D721Med (cell line): ENCODE data around the gene IMMP2L.

Source experiments
- DNase-seq: peaks from one replicate; pipeline ENCODE4 v3.0.0; 2011; ENCODE audit warnings: low spot score; ENCODE audit not compliant: insufficient read length
- FAIRE-seq: peaks from 2 replicates; lab custom pipeline; 2011; peaks lifted over from hg19 to GRCh38; lab: Jason Lieb, UNC
- CTCF ChIP-seq: IDR thresholded peaks from 2 replicates; pipeline ENCODE4 v1.5.1; 2012; ENCODE audit warnings: mild to moderate bottlenecking, control low read depth; ENCODE audit not compliant: insufficient read depth; ENCODE audit errors: missing control alignments

Gene IMMP2L

GRCh38 chr7:111374027-111374426 is 188.3 kb downstream of the IMMP2L start:
- no peak for TF ChIP-seq CTCF

GRCh38 chr7:111371437-111371836 is 190.9 kb downstream of the IMMP2L start:
- TF ChIP-seq CTCF = no peak

More at GRCh38 chr7:111374027-111374426, 188.3 kb downstream of the IMMP2L start:
- no peak for FAIRE-seq
- no peak for DNase-seq

GRCh38 chr7:111370002-111370401 is 192.3 kb downstream of the IMMP2L start:
- no peak for DNase-seq
- no peak for TF ChIP-seq CTCF
- no peak for FAIRE-seq

More at GRCh38 chr7:111371437-111371836, 190.9 kb downstream of the IMMP2L start:
- DNase-seq (no peak), FAIRE-seq (no peak)

GRCh38 chr7:111368381-111369065 is 193.8 kb downstream of the IMMP2L start:
- no peak for TF ChIP-seq CTCF
- FAIRE-seq (no peak), DNase-seq (no peak)

GRCh38 chr7:111364413-111364812 is 197.9 kb downstream of the IMMP2L start:
- FAIRE-seq = no peak
- TF ChIP-seq CTCF = no peak
- no peak for DNase-seq

- FAIRE-seq (no peak), DNase-seq (no peak)
- TF ChIP-seq CTCF = no peak
These were observed 199.2 kb downstream of the IMMP2L start for GRCh38 chr7:111363099-111363498.

- FAIRE-seq (no peak), DNase-seq (no peak)
- no peak for TF ChIP-seq CTCF
These were observed 199.7 kb downstream of the IMMP2L start for GRCh38 chr7:111362506-111363054.
